AG09309 (cell line): Measurements from ENCODE around the gene RAPGEF4.
A peak's percentile ranks its signal among the peaks of the same experiment; 100 is the strongest.

ENCODE experiments used
- DNase-seq: peaks from one replicate; pipeline ENCODE4 v3.0.0-alpha.2; 2010; ENCODE audit warnings: low read depth
- H3K4me3 ChIP-seq: 2 replicates; pipeline ENCODE4 v1.5.1; 2011; ENCODE audit warnings: mild to moderate bottlenecking, low read depth, low read length, moderate library complexity; ENCODE audit not compliant: control insufficient read depth
- CTCF ChIP-seq: IDR thresholded peaks from 2 replicates; pipeline ENCODE4 v1.5.1; 2011; ENCODE audit warnings: mild to moderate bottlenecking, low read depth, low read length, inconsistent platforms; ENCODE audit not compliant: insufficient read depth, control insufficient read depth; ENCODE audit errors: missing control alignments

RAPGEF4 gene

GRCh38 chr2:172922306-172922705 is 186.7 kb downstream of the RAPGEF4 start:
- no peak for DNase-seq
- no peak overlapping the region for H3K4me3 ChIP-seq
- no peak for TF ChIP-seq CTCF

- no peak for DNase-seq
- H3K4me3 ChIP-seq, result no peak overlapping the region
- no peak for TF ChIP-seq CTCF
Observed at GRCh38 chr2:172922815-172923214, 187.2 kb downstream of the RAPGEF4 start.

DNA sequence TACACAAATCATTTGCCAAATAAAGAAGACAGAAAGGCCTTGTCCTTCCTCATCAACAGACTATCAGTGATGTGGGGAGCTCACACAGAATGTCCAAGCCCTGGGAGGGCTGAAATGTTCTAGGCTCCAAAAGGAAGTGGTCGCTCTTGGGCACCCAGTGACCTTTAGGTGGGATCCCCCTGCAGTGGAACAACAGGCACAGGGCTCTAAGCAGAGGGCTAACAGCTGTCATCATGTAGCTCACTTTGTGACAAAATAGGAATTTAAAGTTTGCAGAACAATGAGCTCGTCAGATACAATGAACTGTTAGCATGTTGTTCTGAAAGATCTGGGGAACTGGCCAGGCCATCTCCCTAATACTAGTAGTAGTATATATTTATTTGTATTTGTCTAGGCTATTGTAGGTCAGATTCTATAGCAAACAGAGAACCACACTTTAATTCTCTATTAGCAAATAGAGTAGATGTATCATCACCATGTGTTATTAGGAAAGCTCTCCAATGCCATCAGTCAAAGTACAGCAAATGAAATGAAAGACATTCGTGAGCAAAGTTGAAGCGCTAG is 188.5 kb downstream of the RAPGEF4 start:
- DNase-seq, result no peak
- no peak for TF ChIP-seq CTCF
- H3K4me3 ChIP-seq, result no peak overlapping the region

- no peak for TF ChIP-seq CTCF
- no peak for DNase-seq
Observed at GRCh38 chr2:172925600-172925999, 190.0 kb downstream of the RAPGEF4 start.

GRCh38 chr2:172926785-172927640 is 191.4 kb downstream of the RAPGEF4 start:
- no peak for DNase-seq
- TF ChIP-seq CTCF, result no peak

More at GRCh38 chr2:172925600-172925999, 190.0 kb downstream of the RAPGEF4 start:
- no peak overlapping the region for H3K4me3 ChIP-seq

DNA sequence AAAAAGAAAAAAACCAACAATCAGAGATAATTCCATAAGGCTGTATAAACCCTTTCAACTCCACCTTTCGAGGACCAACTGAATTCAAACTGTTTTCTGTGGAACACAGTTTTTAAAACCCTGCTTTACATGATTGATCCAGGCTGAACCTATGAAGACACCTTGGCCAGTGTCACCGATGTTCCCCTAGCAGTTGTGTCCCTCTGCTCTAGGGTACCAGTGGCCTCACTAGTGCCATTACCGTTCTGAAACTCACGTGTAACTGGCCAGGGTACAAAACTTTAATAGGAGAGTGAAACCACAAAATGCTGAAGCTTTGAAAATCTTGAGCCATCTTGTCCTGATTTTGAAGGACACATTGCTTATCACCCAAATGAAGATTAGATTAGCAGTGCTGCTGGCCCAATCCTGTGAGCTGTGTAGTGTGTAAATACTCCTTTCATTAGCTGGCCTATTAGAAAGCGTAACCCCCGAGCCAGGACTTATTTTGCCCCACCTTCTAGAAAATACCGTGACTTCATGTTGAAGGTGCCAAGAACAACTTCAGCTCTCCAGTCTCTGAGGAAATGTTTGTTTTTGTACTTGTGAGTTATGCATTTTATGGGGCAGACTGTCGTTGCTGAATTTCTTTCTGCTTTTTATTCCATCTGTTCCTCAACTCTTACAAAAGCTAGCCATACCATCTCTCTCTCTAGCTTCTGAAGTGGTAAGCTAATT is 192.2 kb downstream of the RAPGEF4 start:
- DNase-seq, result peak; percentile 61
- no peak for TF ChIP-seq CTCF
- no peak overlapping the region for H3K4me3 ChIP-seq

More at GRCh38 chr2:172926785-172927640, 191.4 kb downstream of the RAPGEF4 start:
- H3K4me3 ChIP-seq, result no peak overlapping the region
